H9 (cell line): ENCODE results near the gene MYO5C. TPM values are rescaled to one million over a fixed set of nuclear protein-coding genes. Genes with fewer than 3 reads are reported as not detected.

Experiments
- DNase-seq: peaks from one replicate; pipeline ENCODE4 v3.0.0-alpha.2; 2017
- H2AFZ ChIP-seq: one replicate; pipeline ENCODE4 v1.6.1; 2013; ENCODE audit warnings: mild to moderate bottlenecking, low read length, control low read depth, moderate library complexity
- H2AK5ac ChIP-seq: 2 replicates; pipeline ENCODE4 v1.6.1; 2013; ENCODE audit warnings: low read length, control low read depth, mixed read lengths; ENCODE audit not compliant: insufficient read length
- H2BK120ac ChIP-seq: one replicate; pipeline ENCODE4 v1.6.1; 2013; ENCODE audit warnings: low read depth, mild to moderate bottlenecking, low read length, control low read depth, inconsistent platforms; ENCODE audit not compliant: poor library complexity, severe bottlenecking
- H2BK12ac ChIP-seq: 2 replicates; pipeline ENCODE4 v1.6.1; 2013; ENCODE audit warnings: low read length, control low read depth, mixed read lengths, low read depth; ENCODE audit not compliant: insufficient read length
- H2BK15ac ChIP-seq: 2 replicates; pipeline ENCODE4 v1.6.1; 2013; ENCODE audit warnings: low read depth, low read length, control low read depth
- H2BK20ac ChIP-seq: one replicate; pipeline ENCODE4 v1.6.1; 2013; ENCODE audit warnings: low read depth, mild to moderate bottlenecking, low read length, control low read depth, inconsistent platforms; ENCODE audit not compliant: poor library complexity, severe bottlenecking
- H2BK5ac ChIP-seq: 2 replicates; pipeline ENCODE4 v1.6.1; 2013; ENCODE audit warnings: low read length, control low read depth, mixed read lengths; ENCODE audit not compliant: insufficient read length
- H3K14ac ChIP-seq: 2 replicates; pipeline ENCODE4 v1.6.1; 2013; ENCODE audit warnings: low read length, control low read depth; ENCODE audit not compliant: insufficient read depth
- H3K18ac ChIP-seq: 2 replicates; pipeline ENCODE4 v1.6.1; 2013; ENCODE audit warnings: low read depth, mild to moderate bottlenecking, mixed read lengths, low read length, control low read depth; ENCODE audit not compliant: insufficient read length
- H3K23ac ChIP-seq: 2 replicates; pipeline ENCODE4 v1.6.1; 2013; ENCODE audit warnings: low read length, control low read depth, mixed read lengths, low read depth; ENCODE audit not compliant: insufficient read length
- H3K23me2 ChIP-seq: 2 replicates; pipeline ENCODE4 v1.6.1; 2013; ENCODE audit warnings: low read depth, mild to moderate bottlenecking, mixed read lengths, low read length, control low read depth; ENCODE audit not compliant: insufficient read length, poor library complexity, severe bottlenecking
- H3K27ac ChIP-seq: 2 replicates; pipeline ENCODE4 v1.5.1; 2013; ENCODE audit warnings: low read length, control low read depth, mixed read lengths, low read depth; ENCODE audit not compliant: insufficient read length
- H3K27me3 ChIP-seq: 2 replicates; pipeline ENCODE4 v1.6.1; 2013; ENCODE audit warnings: low read length, control low read depth, inconsistent platforms; ENCODE audit not compliant: insufficient read depth
- H3K4ac ChIP-seq: 2 replicates; pipeline ENCODE4 v1.6.1; 2013; ENCODE audit warnings: low read depth, mild to moderate bottlenecking, control low read depth, inconsistent platforms, low read length, moderate library complexity
- H3K4me1 ChIP-seq: 2 replicates; pipeline ENCODE4 v1.6.1; 2013; ENCODE audit warnings: low read length, control low read depth, inconsistent platforms; ENCODE audit not compliant: insufficient read depth
- H3K4me2 ChIP-seq: 2 replicates; pipeline ENCODE4 v1.6.1; 2013; ENCODE audit warnings: low read length, control low read depth, mixed read lengths; ENCODE audit not compliant: insufficient read length, insufficient read depth
- H3K56ac ChIP-seq: 2 replicates; pipeline ENCODE4 v1.6.1; 2013; ENCODE audit warnings: low read depth, mild to moderate bottlenecking, mixed read lengths, low read length, control low read depth; ENCODE audit not compliant: insufficient read length
- H3K79me1 ChIP-seq: 2 replicates; pipeline ENCODE4 v1.6.1; 2013; ENCODE audit warnings: low read depth, mild to moderate bottlenecking, moderate library complexity, low read length, control low read depth, inconsistent platforms; ENCODE audit not compliant: insufficient read depth, poor library complexity, severe bottlenecking
- H3K79me2 ChIP-seq: 2 replicates; pipeline ENCODE4 v1.6.1; 2013; ENCODE audit warnings: low read length, control low read depth, inconsistent platforms; ENCODE audit not compliant: insufficient read depth
- H3K9ac ChIP-seq: 2 replicates; pipeline ENCODE4 v1.6.1; 2013; ENCODE audit warnings: low read length, control low read depth, mixed read lengths; ENCODE audit not compliant: insufficient read length; ENCODE audit errors: extremely low read depth
- H3K9me3 ChIP-seq: one replicate; pipeline ENCODE4 v1.6.1; 2013; ENCODE audit warnings: low read depth, low read length, inconsistent platforms; ENCODE audit not compliant: control insufficient read depth
- H3T11ph ChIP-seq: one replicate; pipeline ENCODE4 v1.6.1; 2013; ENCODE audit warnings: mild to moderate bottlenecking, low read length, control low read depth, inconsistent platforms
- H4K20me1 ChIP-seq: one replicate; pipeline ENCODE4 v1.6.1; 2013; ENCODE audit not compliant: control insufficient read depth, insufficient read length, insufficient read depth
- H4K5ac ChIP-seq: 2 replicates; pipeline ENCODE4 v1.6.1; 2013; ENCODE audit warnings: low read depth, mild to moderate bottlenecking, mixed read lengths, low read length, control low read depth; ENCODE audit not compliant: insufficient read length
- H4K8ac ChIP-seq: replicated peaks from 2 replicates; pipeline ENCODE4 v1.6.1; 2013; ENCODE audit warnings: low read length, control low read depth, mixed read lengths, low read depth; ENCODE audit not compliant: insufficient read length
- H4K91ac ChIP-seq: 2 replicates; pipeline ENCODE4 v1.6.1; 2013; ENCODE audit warnings: low read depth, mild to moderate bottlenecking, moderate library complexity, mixed read lengths, low read length, control low read depth; ENCODE audit not compliant: insufficient read length
- H3K27ac Mint-ChIP-seq, 3 experiments: 2 replicates in 2 of 3; 3 replicates in 1 of 3; pipeline ENCODE4 v1.8.0; 2020 to 2021; ENCODE audit warnings: mixed read lengths in 3 of 3, mild to moderate bottlenecking in 1 of 3, moderate library complexity in 1 of 3
- H3K27me3 Mint-ChIP-seq: 2 replicates; pipeline ENCODE4 v1.8.0; 2021; ENCODE audit warnings: low read depth, mild to moderate bottlenecking, moderate library complexity, mixed read lengths
- H3K36me3 Mint-ChIP-seq, 3 experiments: 2 replicates in 2 of 3; 3 replicates in 1 of 3; pipeline ENCODE4 v1.8.0; 2020 to 2021; ENCODE audit warnings: low read depth in 3 of 3, mixed read lengths in 3 of 3; ENCODE audit not compliant: insufficient read depth in 1 of 3
- H3K4me1 Mint-ChIP-seq, 2 experiments: 2 replicates each; pipeline ENCODE4 v1.8.0; 2020; ENCODE audit warnings: mixed read lengths in 2 of 2
- H3K4me3 Mint-ChIP-seq, 2 experiments: 2 replicates in 1 of 2; 3 replicates in 1 of 2; pipeline ENCODE4 v1.8.0; 2020 to 2021; ENCODE audit warnings: mild to moderate bottlenecking in 2 of 2, mixed read lengths in 2 of 2, moderate library complexity in 1 of 2
- H3K9me3 Mint-ChIP-seq, 2 experiments: 2 replicates in 1 of 2; 3 replicates in 1 of 2; pipeline ENCODE4 v1.8.0; 2020; ENCODE audit warnings: mild to moderate bottlenecking in 2 of 2, mixed read lengths in 2 of 2, moderate library complexity in 1 of 2
- CTCF ChIP-seq: fragments of 200-600 bp; sonication (generic); conservative IDR thresholded peaks from 3 replicates; pipeline ENCODE4 v1.8.0; 2021; ENCODE audit warnings: antibody characterized with exemption, mild to moderate bottlenecking
- WGBS: extraction: QIAGEN DNeasy Blood & Tissue Kit; methylation state at CpG from one replicate; pipeline ENCODE4 v1.1.7; 2013; ENCODE audit warnings: missing lambda C conversion rate, low lambda C conversion rate, mixed read lengths; ENCODE audit not compliant: insufficient read length; ENCODE audit errors: extremely low coverage; 5-methylcytosine and 5-hydroxymethylcytosine counted together
- total RNA-seq: library from RNA; stranded (reverse); gene quantifications from 2 replicates; pipeline ENCODE4 v1.2.1, GENCODE V29; 2021

The MYO5C gene
- total RNA-seq, 1 experiment from 2014 or later, result 22.2 TPM

- no peaks in the 10 kb centered on the region for H3K79me2 ChIP-seq
- H3K56ac ChIP-seq, result no peak overlapping the region
- no peak overlapping the region for H2BK5ac ChIP-seq
- no peak overlapping the region for H4K5ac ChIP-seq
- H4K91ac ChIP-seq, result no peak overlapping the region
- no peaks in the 10 kb centered on the region for H3K4me1 ChIP-seq
- Mint-ChIP-seq H3K4me3 (no peak overlapping the region), H3K9me3 (no peaks in the 10 kb centered on the region), H3K4me1 (peaks cover 7% of the 10 kb centered on the region in 2 experiments; a peak in 3 of 4 replicates), H3K36me3 (peaks cover 1 to 10% (median 6%) of the 10 kb centered on the region in 3 experiments; a peak in 5 of 7 replicates), H3K27ac (no peak overlapping the region; a peak in 1 of 7 replicates), H3K27me3 (no peaks in the 10 kb centered on the region)
- no peak overlapping the region for H3K4ac ChIP-seq
- no peak overlapping the region for H2AFZ ChIP-seq
- no peak overlapping the region for H2BK12ac ChIP-seq
- H3K14ac ChIP-seq, result no peak overlapping the region
- no peak overlapping the region for H3K18ac ChIP-seq
- H3K27ac ChIP-seq, result no peak overlapping the region
- no peaks in the 10 kb centered on the region for H4K20me1 ChIP-seq
- no peaks in the 10 kb centered on the region for H3K9me3 ChIP-seq
- H3T11ph ChIP-seq, result no peak overlapping the region
- no peaks in the 10 kb centered on the region for H3K79me1 ChIP-seq
- H3K23me2 ChIP-seq, result no peaks in the 10 kb centered on the region
- H4K8ac ChIP-seq, result no peak overlapping the region
- no peak overlapping the region for H3K4me2 ChIP-seq
- H2BK120ac ChIP-seq, result no peak overlapping the region
- no peak overlapping the region for H2AK5ac ChIP-seq
- H2BK15ac ChIP-seq, result no peak overlapping the region
- TF ChIP-seq CTCF, result no peak
- DNase-seq, result no peak
- no peak overlapping the region for H2BK20ac ChIP-seq
- H3K27me3 ChIP-seq, result no peaks in the 10 kb centered on the region
- whole genome bisulfite sequencing, result no CpG with 5 or more reads among the region's 2 CpGs
- H3K9ac ChIP-seq, result no peak overlapping the region
- H3K23ac ChIP-seq, result no peak overlapping the region
These were observed 33.5 kb upstream of the MYO5C start for GRCh38 chr15:52329150-52329549.
